ENCODE results near the gene HACD4.

Gene HACD4

DNA sequence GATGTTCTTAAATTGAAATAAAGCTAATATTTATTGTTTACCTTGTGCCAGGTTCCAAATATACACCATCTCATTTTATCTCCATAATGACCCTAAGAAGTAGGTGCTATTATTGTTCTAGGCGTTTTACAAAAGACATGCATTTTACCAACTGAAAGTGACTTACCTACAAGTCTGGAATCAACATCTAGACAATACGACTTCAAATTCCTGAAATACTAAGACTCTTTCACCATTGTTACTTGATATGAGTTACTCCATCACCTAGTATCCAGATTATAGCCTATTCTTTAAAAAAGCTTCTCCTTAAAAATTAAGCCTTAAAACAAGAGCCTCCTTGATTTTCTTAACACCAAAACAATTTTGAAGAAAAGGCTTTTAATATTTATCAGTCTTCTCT lies 13.3 kb downstream of the HACD4 start:
- H3K4me3 ChIP-seq (ENCODE audit: low read length) = no peak overlapping the region
- no peak for DNase-seq (ENCODE audit: low read depth)
- TF ChIP-seq, protein P1, sequence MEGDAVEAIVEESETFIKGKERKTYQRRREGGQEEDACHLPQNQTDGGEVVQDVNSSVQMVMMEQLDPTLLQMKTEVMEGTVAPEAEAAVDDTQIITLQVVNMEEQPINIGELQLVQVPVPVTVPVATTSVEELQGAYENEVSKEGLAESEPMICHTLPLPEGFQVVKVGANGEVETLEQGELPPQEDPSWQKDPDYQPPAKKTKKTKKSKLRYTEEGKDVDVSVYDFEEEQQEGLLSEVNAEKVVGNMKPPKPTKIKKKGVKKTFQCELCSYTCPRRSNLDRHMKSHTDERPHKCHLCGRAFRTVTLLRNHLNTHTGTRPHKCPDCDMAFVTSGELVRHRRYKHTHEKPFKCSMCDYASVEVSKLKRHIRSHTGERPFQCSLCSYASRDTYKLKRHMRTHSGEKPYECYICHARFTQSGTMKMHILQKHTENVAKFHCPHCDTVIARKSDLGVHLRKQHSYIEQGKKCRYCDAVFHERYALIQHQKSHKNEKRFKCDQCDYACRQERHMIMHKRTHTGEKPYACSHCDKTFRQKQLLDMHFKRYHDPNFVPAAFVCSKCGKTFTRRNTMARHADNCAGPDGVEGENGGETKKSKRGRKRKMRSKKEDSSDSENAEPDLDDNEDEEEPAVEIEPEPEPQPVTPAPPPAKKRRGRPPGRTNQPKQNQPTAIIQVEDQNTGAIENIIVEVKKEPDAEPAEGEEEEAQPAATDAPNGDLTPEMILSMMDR (conservative IDR thresholded peaks at IDR 0.05; ENCODE audit: low read depth, low read length) = no peak

GRCh38 chr9:21016701-21017491 lies 14.5 kb downstream of the HACD4 start:
- H3K4me3 ChIP-seq (ENCODE audit: low read length) = no peak overlapping the region
- TF ChIP-seq, protein P1 (conservative IDR thresholded peaks at IDR 0.05; ENCODE audit: low read depth, low read length) = no peak
- peak; percentile 86 for DNase-seq (ENCODE audit: low read depth)

DNA sequence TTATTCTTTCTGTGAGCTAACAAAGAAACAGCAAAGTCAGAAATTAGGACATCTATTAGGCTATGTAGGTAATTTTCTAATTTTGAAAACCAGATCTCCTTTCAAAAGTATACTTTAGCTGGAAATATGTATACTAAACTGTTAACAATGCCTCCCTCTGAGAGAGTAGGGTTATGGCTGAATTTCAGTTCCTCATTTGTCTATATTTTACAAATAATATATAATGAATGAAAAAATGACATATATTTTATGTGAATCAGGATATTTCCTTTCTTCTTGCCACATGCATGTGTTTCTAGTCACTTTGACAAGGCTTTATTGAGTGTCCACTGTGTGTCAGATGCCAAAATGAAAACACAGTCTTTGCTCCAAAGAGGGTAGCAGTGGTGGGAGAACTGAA lies 15.4 kb downstream of the HACD4 start:
- TF ChIP-seq, protein P1 (conservative IDR thresholded peaks at IDR 0.05; ENCODE audit: low read depth, low read length) = no peak
- no peak for DNase-seq (ENCODE audit: low read depth)
- no peak overlapping the region for H3K4me3 ChIP-seq (ENCODE audit: low read length)

GRCh38 chr9:21015129-21015815 lies 16.2 kb downstream of the HACD4 start:
- peak; percentile 49 for DNase-seq (ENCODE audit: low read depth)
- H3K4me3 ChIP-seq (ENCODE audit: low read length) = no peak overlapping the region
- TF ChIP-seq, protein P1 (conservative IDR thresholded peaks at IDR 0.05; ENCODE audit: low read depth, low read length) = no peak

- DNase-seq (ENCODE audit: low read depth) = no peak
- no peak overlapping the region for H3K4me3 ChIP-seq (ENCODE audit: low read length)
- TF ChIP-seq, protein P1 (conservative IDR thresholded peaks at IDR 0.05; ENCODE audit: low read depth, low read length) = no peak
These were observed 29.4 kb downstream of the HACD4 start for GRCh38 chr9:21002040-21002439.

GRCh38 chr9:21001581-21001980 lies 29.9 kb downstream of the HACD4 start:
- DNase-seq (ENCODE audit: low read depth) = no peak
- TF ChIP-seq, protein P1 (conservative IDR thresholded peaks at IDR 0.05; ENCODE audit: low read depth, low read length) = no peak
- H3K4me3 ChIP-seq (ENCODE audit: low read length) = no peak overlapping the region

Measured in retinal pigment epithelial cell (primary cell).